HG03175 (cell line): Measurements from ENCODE around the gene BACE2.
A peak's percentile ranks its signal among the peaks of the same experiment; 100 is the strongest.
"Not testable (repeated sequence)": the region's sequence is repeated elsewhere in the genome, so short reads cannot be mapped to it uniquely, and the experiment has no call there.

ENCODE experiments used
- ATAC-seq: cut with Tn5 transposase; IDR thresholded peaks from one replicate; pipeline ENCODE4 v1.9.1; 2021; ENCODE audit warnings: mild to moderate bottlenecking, moderate library complexity; ENCODE audit not compliant: unreplicated experiment

BACE2 gene

DNA sequence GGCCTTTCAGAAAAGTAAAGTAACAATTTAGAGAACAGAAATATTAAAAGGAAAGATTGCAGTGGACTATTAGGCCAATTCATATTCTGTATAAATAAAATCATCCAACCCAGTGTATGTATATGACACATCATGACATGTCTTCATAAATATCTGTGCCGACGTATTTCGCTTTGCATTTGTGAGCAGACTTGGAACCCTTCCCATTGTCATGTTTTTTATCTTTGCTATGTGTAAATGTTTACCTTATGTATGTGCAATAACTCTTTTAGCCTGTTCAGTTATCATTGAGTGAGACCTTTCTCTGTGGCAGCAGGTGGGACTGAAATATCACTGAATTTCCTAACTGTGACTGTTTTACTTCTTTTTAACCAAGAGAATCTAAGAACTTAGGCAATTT, 90.7 kb downstream of the BACE2 start:
- ATAC-seq, result no peak

DNA sequence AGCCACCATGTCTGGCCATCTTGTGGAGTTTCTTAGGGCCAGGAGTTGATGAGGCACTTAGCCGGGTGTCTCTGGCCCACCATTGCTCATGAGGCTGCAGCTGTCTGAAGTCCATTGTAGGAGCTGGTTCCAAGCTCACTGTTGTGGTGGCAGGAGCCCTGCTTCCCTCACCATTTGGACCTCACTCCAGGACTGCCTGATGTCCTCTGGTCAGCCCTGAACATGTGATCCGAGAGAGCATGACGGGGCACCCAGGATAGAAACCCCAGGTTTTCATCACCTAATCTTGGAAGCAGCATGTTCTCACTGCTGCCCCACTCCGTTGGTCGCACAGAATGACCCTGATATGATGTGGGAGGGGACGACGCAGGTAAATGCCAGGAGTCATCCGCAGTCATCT, 92.5 kb downstream of the BACE2 start:
- ATAC-seq, result no peak

DNA sequence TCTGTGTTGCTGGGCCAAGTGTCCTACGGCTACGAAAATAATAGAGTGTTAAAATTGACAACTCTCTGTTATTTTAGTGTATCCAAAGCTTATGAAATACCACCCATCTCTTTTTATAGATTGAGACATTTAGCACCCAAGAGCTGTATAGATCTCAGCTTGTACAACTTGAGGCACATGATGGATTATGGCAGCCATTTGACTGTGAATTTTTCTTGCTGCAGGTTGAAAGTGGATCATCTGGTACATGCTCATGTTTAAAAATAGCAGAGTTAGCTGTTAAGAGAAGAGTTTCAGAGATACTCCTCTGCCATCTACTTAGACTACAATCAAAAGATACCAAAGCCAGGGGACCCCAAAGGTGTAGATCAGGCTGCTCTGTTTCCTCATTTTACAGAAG, 99.4 kb downstream of the BACE2 start:
- no peak for ATAC-seq

DNA sequence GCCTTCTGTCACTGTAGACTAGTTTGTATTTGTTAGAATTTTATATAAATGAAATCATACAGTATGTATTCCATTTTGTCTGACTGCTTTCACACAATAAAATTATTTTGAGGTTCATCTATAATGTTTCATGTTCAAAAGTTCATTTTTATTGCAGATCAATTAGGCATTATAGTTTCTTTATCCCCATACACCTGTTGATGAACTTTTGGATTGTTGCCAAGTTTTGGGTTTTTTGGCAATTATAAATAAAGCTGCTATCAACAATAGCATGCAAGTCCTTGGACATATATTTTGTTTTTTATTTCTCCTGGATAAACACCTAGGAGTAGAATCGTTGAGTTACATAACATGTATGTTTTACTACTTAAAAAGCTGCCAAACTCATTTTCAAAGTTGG, 101.6 kb downstream of the BACE2 start:
- ATAC-seq, result no peak

DNA sequence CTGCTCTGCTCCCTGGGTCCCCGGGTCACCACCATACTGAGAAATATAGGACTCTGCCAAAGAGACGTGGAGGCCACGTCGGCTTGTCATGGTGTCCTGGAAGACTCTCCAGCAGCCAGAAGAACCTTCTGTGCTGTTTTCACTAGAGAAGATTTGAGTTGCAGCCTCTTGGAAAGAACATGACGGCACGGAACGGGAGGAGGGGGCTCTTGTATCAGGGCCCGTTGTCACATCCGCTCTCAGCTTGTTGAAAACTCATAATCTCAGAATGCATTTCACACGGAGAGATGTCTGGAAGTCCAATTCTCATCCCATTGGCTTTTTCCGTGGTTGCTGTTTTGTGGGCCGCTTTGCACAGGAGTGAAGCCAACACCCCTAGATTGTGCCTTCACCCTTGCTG, 109.2 kb downstream of the BACE2 start:
- no peak for ATAC-seq

DNA sequence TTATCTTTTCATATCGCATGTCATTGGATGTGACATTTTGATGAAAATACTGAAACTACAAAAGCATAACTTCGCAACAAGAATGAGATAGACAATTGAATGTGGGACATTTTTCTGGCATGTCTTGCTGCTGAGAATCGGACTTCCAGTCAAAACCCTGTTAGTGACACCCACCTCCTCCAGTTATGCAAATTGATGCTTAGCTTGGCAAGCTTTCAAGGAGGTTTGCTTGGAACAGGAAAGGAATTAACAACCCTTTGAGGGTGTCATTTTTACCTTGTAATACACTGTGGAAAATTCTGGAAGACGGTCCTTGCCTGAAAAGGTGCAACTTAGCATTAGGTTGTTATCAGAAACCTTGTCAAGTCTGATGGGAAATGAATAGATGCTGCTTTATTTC, 109.9 kb downstream of the BACE2 start:
- ATAC-seq, result no peak

DNA sequence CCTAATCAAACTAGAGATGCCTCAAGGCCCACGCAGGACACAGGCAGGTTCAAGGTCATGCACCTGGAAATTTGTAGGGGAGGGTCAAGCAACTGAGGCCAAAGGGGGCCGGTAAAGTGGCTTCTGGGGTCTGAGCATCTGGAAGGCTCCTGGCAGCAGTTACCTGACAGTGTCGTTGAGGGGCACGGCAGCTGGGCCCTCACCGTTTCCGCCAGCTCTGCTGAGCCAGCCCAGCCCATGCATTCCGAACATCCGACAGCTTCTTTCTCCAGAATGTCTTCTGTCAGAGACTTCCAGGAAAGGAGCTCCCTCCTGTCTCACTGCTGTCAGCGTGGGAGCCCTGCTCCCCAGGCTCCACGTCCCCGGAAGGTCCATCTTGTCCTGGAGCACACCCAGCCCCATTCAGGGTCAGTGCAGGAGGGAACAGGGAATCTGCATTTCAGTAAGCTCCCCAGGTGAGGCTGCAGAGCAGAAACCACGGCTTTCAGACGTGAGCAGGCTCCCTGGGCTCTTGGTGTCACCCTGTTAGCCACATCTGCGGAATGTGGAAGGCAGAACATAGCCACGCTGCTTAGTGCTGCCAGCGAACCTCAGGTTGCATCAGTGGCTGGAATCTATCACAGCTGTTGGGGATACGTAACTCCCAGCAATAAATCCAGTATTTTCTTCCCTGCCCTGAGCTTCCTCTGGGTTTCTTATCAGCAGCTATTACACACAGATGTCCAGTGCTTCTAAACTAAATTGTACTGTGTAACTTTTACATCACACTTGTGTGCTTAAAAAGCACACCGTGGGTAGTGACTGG, 112.4 kb downstream of the BACE2 start:
- no peak for ATAC-seq

DNA sequence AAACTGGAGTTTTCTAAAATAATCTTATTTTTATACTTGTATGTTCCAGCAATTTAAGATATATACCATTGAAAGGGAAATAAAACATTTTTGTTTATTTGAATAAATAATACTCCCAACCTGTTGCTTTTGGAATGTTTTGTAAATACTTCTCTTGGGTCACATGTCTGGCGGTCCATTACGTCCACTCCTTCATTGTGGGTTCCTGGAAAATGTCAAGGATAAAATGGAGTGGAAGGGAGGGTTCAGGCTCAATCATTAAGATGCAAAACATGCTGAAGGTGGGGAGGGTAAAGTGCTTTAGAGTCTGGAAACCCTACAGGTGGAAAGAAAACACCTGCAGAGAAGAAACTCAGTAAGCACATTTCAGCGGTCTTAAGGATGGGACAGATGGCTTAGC, 114.5 kb downstream of the BACE2 start:
- no peak for ATAC-seq

DNA sequence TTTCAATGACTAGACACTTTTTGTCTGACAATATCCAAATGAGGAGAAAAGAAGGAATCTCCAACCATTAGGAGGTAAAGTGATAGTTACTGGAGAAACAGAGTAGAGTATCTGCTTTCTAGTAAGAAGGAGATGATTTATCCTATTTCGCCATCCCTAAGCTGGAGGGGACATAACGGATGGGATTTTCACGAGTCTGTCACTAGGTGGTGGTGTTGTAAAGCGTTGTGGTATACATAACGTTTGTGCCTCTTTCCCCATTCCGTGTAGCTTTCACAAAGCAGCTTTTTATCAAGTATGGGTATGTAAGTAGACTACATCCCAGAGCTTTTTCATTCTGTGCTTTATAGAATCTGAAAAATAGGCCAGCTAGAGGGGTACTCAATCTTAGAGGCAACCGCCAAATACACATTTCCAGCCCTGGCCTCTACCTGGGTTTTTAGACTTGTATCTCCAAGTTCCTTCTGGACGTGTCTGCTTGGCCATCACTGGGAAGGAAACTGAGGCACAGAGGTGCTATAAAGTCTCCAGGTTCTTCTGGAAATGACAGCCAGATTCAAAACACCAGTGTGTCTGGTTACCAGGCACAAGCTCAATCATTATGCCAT, 115.4 kb downstream of the BACE2 start:
- ATAC-seq, result peak; percentile 75

DNA sequence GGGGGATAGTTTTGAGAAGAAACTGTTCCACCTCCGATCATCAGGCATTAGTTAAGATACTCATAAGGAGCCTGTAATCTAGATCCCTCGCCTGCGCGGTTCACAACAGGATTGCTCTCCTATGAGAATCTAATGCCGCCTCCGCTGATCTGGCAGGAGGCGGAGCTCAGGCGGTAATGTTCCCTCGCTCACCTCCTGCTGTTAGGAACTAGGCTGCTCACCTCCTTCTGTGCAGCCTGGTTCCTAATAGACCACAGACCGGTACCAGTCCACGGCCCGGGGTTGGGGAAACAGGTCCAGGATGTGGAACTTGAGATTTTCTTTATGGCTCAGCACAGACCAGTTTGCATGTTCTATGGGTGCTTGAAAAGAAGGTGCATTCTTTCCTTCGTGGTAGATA, 121.5 kb downstream of the BACE2 start:
- no peak for ATAC-seq

DNA sequence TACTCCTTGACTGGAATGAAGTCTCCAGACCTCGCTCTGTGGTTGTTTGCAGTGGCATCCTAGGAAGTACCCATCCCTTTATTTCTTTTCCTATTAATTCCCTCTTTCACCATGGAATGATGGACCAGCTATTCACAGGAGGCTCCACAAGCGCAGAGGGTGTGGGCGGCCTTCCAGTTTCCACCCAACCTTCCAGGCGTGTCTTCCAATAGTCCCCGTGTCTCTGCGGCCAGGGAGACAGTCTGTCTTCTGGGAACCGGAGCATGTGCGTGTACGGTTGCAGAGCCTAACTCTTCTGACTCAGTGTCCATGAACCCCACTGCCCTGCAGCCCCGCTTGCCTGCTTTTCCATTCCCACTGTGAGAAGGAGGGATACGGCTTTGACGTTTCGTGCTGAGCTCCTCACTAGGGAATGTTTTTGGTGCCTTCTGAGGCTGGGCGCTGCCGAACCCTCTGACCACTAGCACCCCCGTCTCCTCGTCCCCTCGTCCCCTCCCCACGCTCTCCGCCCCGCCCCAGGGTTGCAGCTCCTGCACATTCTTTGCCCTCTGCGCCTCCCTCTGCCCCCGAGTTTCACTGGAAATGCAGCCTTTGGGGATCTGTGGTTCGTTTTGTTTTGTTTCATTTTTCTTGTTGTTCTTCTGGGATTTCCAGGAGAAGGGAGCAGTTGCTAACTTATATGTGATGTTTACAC, 122.3 kb downstream of the BACE2 start:
- ATAC-seq, result no peak

DNA sequence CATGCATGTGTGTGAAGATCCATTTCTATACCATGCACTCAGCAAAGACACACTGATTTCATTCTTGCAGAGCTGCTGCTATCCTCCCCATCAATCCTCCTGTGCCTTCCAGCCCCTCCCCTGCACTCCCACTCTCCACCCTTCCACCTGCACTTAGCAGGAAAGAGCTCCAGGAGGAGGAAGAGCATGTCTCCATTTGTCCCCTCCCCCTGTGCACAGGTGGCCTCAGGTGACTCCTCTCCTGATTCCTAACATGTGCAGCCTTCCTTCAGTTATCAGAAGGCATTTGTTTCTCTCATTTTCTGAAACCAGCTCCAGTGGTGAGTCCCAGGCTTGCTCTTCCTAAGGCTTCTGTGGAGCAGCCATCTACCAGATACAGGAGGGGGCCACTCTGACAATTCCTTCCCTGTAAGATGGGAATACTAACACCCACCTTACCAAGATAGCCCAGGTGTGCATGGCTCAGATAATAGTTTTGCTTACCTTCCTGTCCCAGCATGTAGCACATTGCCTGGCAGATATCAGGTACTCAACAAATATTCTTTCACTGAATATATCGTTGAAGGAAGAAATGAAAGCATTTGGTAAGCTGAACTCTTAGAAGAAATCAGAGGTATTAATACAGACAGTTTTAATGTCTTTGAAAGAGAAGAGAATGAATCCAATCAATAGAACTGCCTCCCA, 126.7 kb downstream of the BACE2 start:
- ATAC-seq, result no peak

DNA sequence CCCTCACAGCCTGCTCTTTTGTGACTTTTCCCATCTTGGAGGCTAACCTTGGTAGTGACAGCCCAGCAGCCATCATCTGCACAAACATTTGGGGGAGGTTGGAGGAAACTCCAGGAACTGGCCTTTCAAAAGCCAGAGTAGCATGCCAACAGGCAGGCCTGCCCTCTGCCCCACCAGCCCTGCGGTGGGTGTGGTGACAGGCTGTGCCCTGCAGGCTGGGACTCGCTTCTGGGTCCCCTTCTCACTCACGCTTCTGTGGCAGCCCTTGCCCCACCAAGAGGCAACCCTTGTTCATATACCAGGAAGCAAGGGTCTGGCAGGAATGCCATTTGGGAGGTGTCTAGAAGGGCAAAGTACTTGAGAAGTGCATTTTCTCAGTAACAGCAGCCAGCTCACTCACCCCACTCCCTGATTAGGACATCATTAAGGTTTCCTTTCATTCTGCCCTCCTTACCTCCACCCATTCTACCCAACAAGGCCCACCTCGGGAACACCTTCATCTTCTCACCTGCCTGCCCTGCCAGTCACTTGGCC, 127.8 kb downstream of the BACE2 start:
- ATAC-seq, result no peak

DNA sequence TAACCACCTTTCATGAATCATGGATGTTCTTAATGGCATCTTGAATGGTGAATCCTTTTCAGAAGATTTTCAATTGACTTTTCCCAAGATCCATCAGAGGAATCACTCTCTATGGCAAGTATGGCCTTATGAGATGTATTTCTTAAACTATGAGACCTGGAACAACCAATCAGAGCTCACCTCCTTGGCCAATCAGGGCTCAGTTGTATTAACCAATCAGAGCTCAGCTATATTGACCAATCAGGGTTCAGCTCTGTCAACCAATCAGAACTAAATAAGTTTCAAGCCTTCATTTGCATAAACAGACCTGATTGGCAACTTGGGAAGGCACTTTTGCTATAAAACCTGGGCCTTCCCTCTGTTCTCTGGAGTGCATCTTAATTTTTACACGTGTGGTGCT, 135.0 kb downstream of the BACE2 start:
- no peak for ATAC-seq

DNA sequence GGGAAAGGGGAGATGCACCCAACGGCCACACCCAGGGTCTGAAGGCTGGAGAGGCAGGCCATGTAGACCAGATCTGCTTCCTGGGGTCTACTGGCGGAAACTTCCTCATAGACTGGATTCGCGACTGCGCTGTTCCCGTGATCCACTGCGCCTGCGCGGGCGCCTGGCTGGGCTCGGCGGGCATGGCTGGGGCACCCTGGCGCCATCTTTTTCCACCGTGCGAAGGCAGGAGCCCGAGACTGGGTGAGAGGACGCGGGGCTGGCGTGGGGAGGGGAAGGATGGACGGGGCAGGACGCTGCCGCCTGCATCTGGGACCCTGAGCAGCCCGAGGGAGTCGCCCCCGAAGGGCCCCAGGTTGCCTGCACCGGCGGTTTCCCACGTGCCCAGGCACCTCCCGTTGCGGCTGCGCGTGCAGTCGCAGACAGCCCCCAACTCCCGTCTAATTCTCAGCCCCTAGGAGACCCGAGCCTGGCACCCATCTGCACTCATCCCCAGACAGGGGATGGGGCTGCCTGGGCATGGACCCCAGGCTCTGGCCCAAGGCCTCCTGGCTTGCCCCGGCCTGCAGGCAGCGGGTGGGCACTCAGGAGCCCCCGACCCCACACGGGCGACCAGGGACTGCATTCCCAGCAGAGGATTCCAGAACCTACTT, 136.2 kb downstream of the BACE2 start:
- ATAC-seq, result no peak

DNA sequence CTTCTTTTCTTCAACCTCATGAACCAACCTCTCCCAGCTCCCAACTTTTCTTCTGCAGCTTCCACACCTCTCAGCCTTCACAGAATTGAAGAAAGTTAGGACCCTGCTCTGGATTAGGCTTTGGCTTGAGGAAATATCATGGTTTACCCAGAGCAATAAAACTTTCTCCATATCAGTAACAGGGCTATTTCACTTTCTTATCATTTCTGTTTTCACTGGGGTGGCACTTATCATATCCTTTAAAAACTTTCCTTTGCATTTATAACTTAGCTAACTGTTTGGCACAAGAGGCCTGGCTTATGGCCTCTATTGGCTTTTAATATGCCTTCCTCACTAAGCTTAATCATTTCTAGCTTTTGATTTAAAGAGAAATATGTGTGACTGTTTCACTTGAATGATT, 139.3 kb downstream of the BACE2 start:
- ATAC-seq, result no peak

DNA sequence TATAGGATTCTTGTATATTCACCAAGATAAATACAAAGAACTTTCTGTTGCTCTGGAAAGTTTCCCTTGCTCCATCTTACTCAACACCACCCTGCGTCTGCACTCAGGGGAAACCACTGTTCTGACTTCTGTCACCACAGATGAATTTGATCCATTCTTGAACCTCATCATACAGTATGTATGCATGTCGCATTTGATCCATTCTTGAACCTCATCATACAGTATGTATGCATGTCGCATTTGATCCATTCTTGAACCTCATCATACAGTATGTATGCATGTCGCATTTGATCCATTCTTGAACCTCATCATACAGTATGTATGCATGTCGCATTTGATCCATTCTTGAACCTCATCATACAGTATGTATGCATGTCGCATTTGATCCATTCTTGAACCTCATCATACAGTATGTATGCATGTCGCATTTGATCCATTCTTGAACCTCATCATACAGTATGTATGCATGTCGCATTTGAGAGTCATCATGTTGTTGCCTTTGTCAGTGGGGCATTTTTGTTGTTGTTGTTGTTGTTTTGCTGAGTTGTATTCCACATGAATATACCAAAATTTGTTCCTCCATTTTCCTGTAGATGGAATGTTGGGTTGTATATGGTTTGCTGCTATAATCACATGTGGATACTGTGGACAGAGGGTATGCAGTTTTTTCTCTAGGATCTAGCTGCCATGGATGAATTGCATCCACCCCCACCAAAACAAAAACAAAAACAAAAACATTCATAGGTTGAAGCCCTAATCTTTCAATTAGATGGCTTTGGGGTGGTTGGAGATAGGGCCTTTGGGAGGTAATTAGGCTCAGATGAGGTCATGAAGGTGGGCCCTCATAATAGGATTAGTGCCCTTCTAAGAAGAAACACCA, 145.6 kb downstream of the BACE2 start:
- not testable (repeated sequence) for ATAC-seq

DNA sequence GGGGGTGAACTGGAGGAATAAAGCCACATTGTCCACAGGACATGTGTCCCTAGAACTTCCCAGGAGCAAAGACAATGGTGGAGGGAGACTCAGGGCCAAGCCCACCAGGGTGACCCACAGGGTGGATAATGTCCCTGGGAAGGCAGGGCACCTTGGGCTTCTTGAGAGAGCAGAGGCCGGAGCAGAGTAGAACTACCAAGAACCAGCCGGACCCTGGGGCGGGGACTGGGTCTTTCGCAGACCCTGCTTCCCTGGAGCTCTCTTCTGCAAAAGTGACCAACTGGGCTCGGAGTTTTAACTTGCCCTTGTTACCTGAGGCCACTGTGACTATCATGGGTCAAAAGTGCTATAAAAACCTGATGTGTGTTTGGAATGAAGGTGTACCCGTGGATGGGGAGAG, 147.8 kb downstream of the BACE2 start:
- no peak for ATAC-seq

DNA sequence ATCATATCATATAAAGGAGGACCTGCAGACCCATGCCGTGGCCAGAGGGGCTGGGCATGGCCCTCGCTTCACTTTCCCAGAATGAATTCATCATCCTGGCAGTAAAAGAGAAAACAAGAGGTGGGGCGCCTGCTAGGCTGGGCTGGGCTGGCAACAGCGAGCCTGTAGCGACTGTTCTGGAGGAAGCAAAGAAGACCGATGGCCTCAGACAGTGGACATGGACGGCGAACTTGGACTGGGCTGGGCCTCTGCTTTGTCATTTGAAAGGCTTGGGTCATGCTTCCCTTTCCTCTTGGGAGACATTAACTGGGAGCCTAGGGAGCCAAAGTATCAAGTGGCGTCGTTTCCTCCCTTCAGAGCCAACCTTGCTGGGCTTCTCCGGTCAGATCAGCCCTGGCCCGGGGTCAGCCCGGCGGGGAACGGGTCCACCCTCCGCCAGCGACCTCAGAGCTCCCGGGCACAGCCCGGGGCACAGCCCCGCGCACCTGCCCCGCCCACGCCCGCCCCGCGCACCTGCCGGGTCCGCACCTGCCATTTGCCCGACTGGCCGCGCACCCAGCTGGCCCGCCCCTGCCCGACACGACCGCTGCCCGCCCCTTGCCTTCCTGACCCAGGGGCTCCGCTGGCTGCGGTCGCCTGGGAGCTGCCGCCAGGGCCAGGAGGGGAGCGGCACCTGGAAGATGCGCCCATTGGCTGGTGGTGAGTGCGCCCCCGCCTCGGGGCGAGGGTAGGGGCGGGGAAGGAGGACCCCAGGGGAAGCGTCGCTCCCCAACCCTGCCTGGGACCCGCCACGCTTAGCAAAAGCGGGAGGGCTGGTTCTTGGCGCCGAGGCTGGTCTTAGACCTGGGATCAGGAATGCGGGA, 148.5 kb downstream of the BACE2 start, which contains the start of gene FAM3B:
Gene FAM3B, plus strand, starts transcription at position 602 of the 863 bp plus-strand sequence. Its CDS starts 79 bp downstream, at position 681.
- ATAC-seq, result no peak
